Stimulated activated naive B cell treated with anti-CD40 and anti-IgM and Interleukin-4, amounts not matched to agents 10 μg/mL and 1 μg/mL and 100 μg/mL, for 72 hours (primary cell): ENCODE measurements around the gene SNTA1.
"Not testable (repeated sequence)": the region's sequence is repeated elsewhere in the genome, so short reads cannot be mapped to it uniquely, and the experiment has no call there.

Source experiments
- ATAC-seq, 2 donors: fragments of 150-1000 bp; cut with Tn5 transposase; replicated peaks; 2 replicates each; pipeline ENCODE4 v1.10.0; 2021; ENCODE audit warnings: moderate library complexity in 1 of 2
- DNase-seq: peaks from one replicate; pipeline ENCODE4 v3.0.0; 2021
- H3K27ac Mint-ChIP-seq: one replicate; pipeline ENCODE4 v1.8.0; 2022; ENCODE audit warnings: mild to moderate bottlenecking, mixed read lengths
- H3K27me3 Mint-ChIP-seq, 2 donors: one replicate each; pipeline ENCODE4 v1.8.0; 2022; ENCODE audit warnings: mixed read lengths in 2 of 2
- H3K36me3 Mint-ChIP-seq, 2 donors: one replicate each; pipeline ENCODE4 v1.8.0; 2022; ENCODE audit warnings: mixed read lengths in 2 of 2, mild to moderate bottlenecking in 1 of 2
- H3K4me1 Mint-ChIP-seq, 2 donors: one replicate each; pipeline ENCODE4 v1.8.0; 2022; ENCODE audit warnings: mixed read lengths in 2 of 2, mild to moderate bottlenecking in 1 of 2
- H3K4me3 Mint-ChIP-seq, 2 donors: one replicate each; pipeline ENCODE4 v1.8.0; 2022; ENCODE audit warnings: mild to moderate bottlenecking in 2 of 2, mixed read lengths in 2 of 2, moderate library complexity in 1 of 2
- H3K9me3 Mint-ChIP-seq, 2 donors: one replicate each; pipeline ENCODE4 v1.8.0; 2022; ENCODE audit warnings: mixed read lengths in 2 of 2, mild to moderate bottlenecking in 1 of 2

SNTA1 gene

GRCh38 chr20:33445881-33446625, 2.5 kb upstream of the SNTA1 start:
- Mint-ChIP-seq H3K27ac (no peak overlapping the region), H3K4me1 (peaks cover 26 to 30% of the 10 kb centered on the region in 2 donors), H3K36me3 (no peaks in the 10 kb centered on the region), H3K9me3 (peaks cover 0 to 2% of the 10 kb centered on the region in 2 donors), H3K27me3 (no peaks in the 10 kb centered on the region), H3K4me3 (no peak overlapping the region)
- DNase-seq (no peak), ATAC-seq (no peak)

DNA sequence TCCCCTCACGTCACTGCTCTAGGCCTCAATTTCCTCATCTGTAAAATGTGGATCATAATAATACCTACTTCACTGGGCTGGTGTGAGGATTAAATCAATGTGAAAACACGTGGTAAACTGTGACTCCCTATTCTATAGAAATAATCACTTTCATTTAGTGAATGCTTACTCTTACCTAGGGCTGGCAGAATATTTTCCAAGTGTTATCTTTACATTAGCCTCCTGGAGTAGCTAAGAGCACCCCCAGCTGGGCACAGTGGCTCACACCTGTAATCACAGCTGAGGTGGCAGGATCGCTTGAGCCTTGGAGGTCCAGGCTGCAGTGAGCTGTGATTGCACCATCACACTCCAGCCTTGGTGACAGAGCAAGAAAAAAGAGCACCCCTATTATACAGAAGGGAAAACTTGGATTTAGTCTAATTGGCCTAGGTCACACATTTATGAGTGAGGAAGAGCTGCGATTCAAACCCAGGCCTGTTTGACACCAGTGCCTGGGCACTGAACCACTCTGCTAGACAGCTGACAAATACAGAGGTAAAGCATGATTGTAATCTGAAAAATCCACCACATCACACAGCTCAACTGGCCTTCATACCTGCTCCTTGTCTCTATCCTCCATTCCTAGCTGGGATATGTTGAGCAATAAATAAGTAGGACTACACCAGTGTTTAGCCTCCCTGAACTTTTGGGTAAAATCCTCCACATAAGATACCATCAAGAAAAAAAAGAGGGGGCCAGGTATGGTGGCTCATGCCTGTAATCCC, 1.4 kb upstream of the SNTA1 start:
- Mint-ChIP-seq H3K4me1 (peaks cover 26 to 30% of the 10 kb centered on the region in 2 donors), H3K27ac (no peak overlapping the region), H3K27me3 (no peaks in the 10 kb centered on the region), H3K9me3 (peaks cover 0 to 2% of the 10 kb centered on the region in 2 donors), H3K4me3 (peak overlapping the region; percentile 93 to 96), H3K36me3 (no peaks in the 10 kb centered on the region)
- DNase-seq = no peak
- ATAC-seq = peak; percentile 41 to 42

DNA sequence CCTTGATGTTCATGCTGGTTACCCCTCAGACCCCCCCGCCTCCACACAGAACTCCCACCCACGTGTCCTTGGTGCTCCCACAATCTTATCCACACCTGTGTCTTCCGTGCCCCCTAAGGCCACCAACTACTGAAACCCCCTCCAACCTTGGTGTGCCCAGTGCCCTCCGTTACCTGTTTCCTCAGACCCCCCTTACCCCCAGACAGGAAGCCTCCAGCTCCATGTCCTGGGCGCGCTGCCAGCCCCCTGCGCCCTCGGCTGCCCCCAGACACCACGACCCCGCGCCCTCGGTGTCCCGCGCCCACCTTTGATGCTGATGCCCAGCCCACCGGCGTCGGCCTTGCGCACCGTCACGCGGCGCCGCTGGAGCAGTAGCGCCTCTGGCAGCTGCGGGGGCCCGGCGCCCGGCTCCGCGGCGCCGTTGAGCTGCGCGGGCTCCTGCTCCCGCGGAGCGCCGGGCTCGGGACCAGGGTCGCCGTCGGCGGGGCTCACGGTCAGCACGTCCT, 504 bp downstream of the SNTA1 start:
- Mint-ChIP-seq H3K27ac (no peak overlapping the region), H3K4me1 (peaks cover 26 to 30% of the 10 kb centered on the region in 2 donors), H3K4me3 (peak overlapping the region; percentile 78 to 80), H3K9me3 (no peaks in the 10 kb centered on the region), H3K36me3 (no peaks in the 10 kb centered on the region), H3K27me3 (no peaks in the 10 kb centered on the region)
- ATAC-seq = peak; percentile 30 to 31
- DNase-seq = peak; percentile 9

DNA sequence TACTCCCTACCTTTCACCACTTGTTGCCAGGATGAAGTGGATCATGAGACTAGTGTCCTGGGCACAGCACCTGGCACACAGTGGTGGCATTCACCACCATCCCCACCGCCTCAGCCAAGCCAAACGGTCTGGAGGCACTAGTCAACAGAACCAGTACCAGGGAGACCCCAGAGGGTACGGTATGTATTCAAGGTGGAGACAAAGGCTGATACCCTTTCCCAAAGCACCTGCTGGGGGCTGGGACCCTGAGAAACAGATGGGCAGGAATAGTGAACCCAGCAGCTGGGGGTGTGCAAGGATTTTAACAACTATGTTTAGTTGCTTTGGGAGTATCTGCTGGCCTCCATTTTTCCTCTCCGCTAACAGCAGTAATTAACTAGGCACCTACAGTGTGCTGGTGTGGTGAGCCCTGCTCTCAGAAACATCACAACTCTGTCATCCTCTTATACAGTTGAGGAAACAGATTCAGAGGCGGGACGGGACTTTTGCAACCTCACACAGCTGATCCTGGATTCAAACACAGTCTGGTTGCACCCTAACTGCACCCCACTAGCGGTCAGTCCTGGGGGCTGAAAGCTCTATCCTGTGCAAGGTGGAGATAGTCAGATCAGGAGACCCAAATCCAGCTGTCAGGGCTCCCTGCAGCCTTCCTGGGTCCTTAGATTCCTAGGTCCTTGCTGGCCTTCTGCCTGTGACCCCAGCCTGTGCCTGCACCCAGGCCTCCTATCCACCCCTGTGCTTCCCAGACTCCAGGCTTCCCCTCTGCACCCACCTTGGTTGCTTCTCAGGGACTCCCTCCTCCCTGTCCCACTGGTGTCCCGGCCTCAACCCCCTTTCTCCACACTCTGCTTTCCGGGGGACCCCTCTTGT, 1.2 kb downstream of the SNTA1 start:
- H3K4me1 Mint-ChIP-seq = peaks cover 26 to 30% of the 10 kb centered on the region in 2 donors
- no peak overlapping the region for H3K27ac Mint-ChIP-seq
- H3K36me3 Mint-ChIP-seq = no peaks in the 10 kb centered on the region
- ATAC-seq (no peak), DNase-seq (no peak)
- no peaks in the 10 kb centered on the region for H3K9me3 Mint-ChIP-seq
- H3K4me3 Mint-ChIP-seq = peak overlapping the region; percentile 78 to 80
- no peaks in the 10 kb centered on the region for H3K27me3 Mint-ChIP-seq

GRCh38 chr20:33441142-33441955, 2.2 kb downstream of the SNTA1 start:
- no peak for ATAC-seq
- no peaks in the 10 kb centered on the region for H3K9me3 Mint-ChIP-seq
- H3K27ac Mint-ChIP-seq = no peak overlapping the region
- H3K4me1 Mint-ChIP-seq = peaks cover 26 to 30% of the 10 kb centered on the region in 2 donors
- no peak for DNase-seq
- H3K36me3 Mint-ChIP-seq = no peaks in the 10 kb centered on the region
- H3K27me3 Mint-ChIP-seq = no peaks in the 10 kb centered on the region
- no peak overlapping the region for H3K4me3 Mint-ChIP-seq

GRCh38 chr20:33440562-33440961, 3.0 kb downstream of the SNTA1 start:
- not testable (repeated sequence) for H3K36me3 Mint-ChIP-seq, ATAC-seq, DNase-seq, H3K4me3 Mint-ChIP-seq, H3K27ac Mint-ChIP-seq, H3K9me3 Mint-ChIP-seq, H3K27me3 Mint-ChIP-seq
- peaks cover 26 to 30% of the 10 kb centered on the region in 2 donors for H3K4me1 Mint-ChIP-seq

GRCh38 chr20:33438481-33438880, 5.1 kb downstream of the SNTA1 start:
- no peaks in the 10 kb centered on the region for H3K27me3 Mint-ChIP-seq
- H3K9me3 Mint-ChIP-seq = no peaks in the 10 kb centered on the region
- DNase-seq (no peak), ATAC-seq (no peak)
- H3K4me3 Mint-ChIP-seq = no peak overlapping the region
- no peaks in the 10 kb centered on the region for H3K36me3 Mint-ChIP-seq
- peaks cover 15 to 16% of the 10 kb centered on the region in 2 donors for H3K4me1 Mint-ChIP-seq
- H3K27ac Mint-ChIP-seq = no peak overlapping the region

- no peak for DNase-seq
These were observed 6.2 kb downstream of the SNTA1 start for GRCh38 chr20:33437141-33437911.

DNA sequence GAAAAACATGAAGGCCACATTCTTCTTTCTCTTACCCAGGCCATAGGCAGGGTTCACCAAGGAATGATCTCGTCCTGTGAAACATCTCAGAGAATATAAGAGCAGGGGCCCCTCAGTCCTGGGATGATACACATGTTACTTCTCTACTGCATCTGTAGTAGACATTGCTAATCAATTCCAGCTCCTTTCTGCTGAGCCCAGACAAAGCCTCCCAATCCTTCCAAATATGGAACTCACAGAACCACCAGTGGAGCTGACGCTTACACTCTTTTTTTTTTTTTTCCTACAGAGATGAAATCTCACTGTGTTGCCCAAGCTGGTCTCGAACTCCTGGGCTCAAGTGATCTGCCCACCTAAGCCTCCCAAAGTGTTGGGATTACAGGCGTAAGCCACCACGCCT, 9.1 kb downstream of the SNTA1 start:
- Mint-ChIP-seq H3K27ac (no peak overlapping the region), H3K36me3 (no peaks in the 10 kb centered on the region), H3K9me3 (no peaks in the 10 kb centered on the region), H3K4me1 (no peaks in the 10 kb centered on the region), H3K4me3 (no peak overlapping the region), H3K27me3 (no peaks in the 10 kb centered on the region)
- no peak for DNase-seq
- ATAC-seq = no peak

More at GRCh38 chr20:33437141-33437911, 6.2 kb downstream of the SNTA1 start:
- no peak overlapping the region for H3K27ac Mint-ChIP-seq
- ATAC-seq = no peak
- peaks cover 8% of the 10 kb centered on the region in 2 donors for H3K4me1 Mint-ChIP-seq
- H3K4me3 Mint-ChIP-seq = no peak overlapping the region
- no peaks in the 10 kb centered on the region for H3K9me3 Mint-ChIP-seq
- H3K27me3 Mint-ChIP-seq = no peaks in the 10 kb centered on the region
- no peaks in the 10 kb centered on the region for H3K36me3 Mint-ChIP-seq

DNA sequence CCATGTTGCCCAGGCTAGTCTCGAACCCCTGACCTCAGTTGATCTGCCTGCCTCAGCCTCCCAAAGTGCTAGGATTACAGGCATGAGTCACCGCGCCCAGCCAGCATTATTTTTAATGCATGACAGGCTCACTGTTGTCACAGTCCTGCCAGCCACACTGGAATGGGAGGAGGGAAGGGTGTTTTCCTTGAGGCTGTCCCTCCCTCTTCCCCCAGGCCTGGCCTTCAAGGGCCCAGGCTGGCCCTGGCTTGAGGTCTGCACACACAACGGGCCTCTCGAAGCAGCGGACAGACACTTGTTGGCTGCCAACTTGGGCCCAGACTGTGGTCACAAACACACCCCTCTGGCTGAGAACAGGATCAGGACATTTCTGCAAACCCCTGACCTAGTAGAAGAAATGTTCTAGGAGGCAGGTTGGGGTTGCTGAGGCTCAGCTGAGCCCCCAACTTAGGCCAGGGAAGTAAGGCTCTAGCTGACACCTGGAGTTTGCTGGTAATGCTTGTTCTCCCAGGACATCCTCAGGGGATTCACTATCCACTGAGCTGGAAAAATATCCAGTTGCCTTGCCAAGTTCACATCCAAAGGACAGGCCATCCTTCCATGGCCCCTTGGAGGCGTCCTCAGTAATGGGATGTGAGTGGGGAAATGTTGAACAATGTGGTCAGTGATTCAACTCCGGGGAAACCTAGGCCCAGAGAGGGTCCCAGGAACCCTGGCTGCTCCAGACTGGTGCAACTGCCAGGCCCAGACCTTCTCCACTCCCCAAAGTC, 9.9 kb downstream of the SNTA1 start:
- ATAC-seq (no peak), DNase-seq (no peak)
- Mint-ChIP-seq H3K36me3 (no peaks in the 10 kb centered on the region), H3K27me3 (no peaks in the 10 kb centered on the region), H3K4me3 (no peak overlapping the region), H3K9me3 (no peaks in the 10 kb centered on the region), H3K4me1 (no peaks in the 10 kb centered on the region), H3K27ac (no peak overlapping the region)

DNA sequence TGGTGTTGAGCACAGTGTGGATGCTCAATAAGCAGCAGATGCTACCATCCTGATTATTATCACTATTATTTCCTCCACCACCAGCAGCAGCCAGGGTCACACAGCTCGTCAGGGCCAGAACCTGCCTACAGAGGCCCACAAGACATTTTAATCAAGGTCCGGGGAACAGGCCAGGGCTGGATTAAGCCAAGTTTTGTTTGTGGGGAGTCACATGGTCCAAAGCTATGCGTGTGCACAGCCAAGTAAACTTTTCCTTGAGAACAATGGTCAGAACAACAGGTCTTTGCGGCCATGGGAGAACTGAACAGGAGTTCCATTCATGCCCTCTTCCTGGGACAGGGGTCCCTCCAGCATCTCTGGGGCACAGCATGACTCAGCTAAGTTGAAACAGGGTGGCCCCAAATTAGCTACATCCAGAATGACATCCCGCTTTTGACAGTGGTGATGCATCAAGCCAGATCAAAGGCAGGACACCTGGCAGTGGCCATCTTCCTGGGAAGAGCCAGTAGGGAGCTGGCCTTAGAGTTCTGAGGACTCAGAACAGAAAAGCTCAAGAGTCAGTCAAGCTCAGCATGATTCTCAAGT, 11.7 kb downstream of the SNTA1 start:
- no peak for ATAC-seq
- Mint-ChIP-seq H3K27ac (no peak overlapping the region), H3K36me3 (no peaks in the 10 kb centered on the region)

GRCh38 chr20:33423875-33424274, 19.7 kb downstream of the SNTA1 start:
- not testable (repeated sequence) for H3K4me3 Mint-ChIP-seq, H3K27me3 Mint-ChIP-seq, H3K36me3 Mint-ChIP-seq, H3K4me1 Mint-ChIP-seq, DNase-seq, ATAC-seq, H3K9me3 Mint-ChIP-seq
- H3K27ac Mint-ChIP-seq = peak overlapping the region; percentile 37

More for the DNA sequence above, 11.7 kb downstream of the SNTA1 start:
- H3K27me3 Mint-ChIP-seq = no peaks in the 10 kb centered on the region
- H3K9me3 Mint-ChIP-seq = no peaks in the 10 kb centered on the region
- DNase-seq = no peak
- no peaks in the 10 kb centered on the region for H3K4me1 Mint-ChIP-seq
- no peak overlapping the region for H3K4me3 Mint-ChIP-seq
